ENCODE results near the gene CDKN2B.
"Not testable (repeated sequence)": the region's sequence is repeated elsewhere in the genome, so short reads cannot be mapped to it uniquely, and the experiment has no call there.

DNA sequence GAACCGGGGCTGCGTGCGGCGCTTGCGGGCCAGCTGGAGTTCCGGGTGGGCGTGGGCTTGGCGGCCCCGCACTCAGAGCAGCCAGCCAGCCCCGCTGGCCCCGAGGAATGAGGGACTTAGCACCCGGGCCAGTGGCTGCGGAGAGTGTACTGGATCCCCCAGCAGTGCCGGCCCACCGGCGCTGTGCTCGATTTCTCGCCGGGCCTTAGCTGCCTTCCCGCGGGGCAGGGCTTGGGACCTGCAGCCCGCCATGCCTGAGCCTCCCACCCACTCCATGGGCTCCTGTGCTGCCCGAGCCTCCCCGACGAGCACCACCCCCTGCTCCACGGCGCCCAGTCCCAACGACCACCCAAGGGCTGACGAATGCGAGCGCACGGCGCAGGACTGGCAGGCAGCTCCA lies 49.8 kb downstream of the CDKN2B start:
- TF ChIP-seq CTCF (IDR thresholded peaks at IDR 0.05; ENCODE audit: low read depth, low read length); POLR2A (IDR thresholded peaks at IDR 0.05; ENCODE audit: extremely low read depth, insufficient read length); MAX (IDR thresholded peaks at IDR 0.05; ENCODE audit: low read depth, low read length); MYC (IDR thresholded peaks at IDR 0.05; ENCODE audit: low read depth, low read length): not testable (repeated sequence)
